GM21825 (cell line): ENCODE results near the gene CCDC102B.
"Not testable (repeated sequence)": the region's sequence is repeated elsewhere in the genome, so short reads cannot be mapped to it uniquely, and the experiment has no call there.

Source experiments
- ATAC-seq: cut with Tn5 transposase; IDR thresholded peaks from one replicate; pipeline ENCODE4 v1.9.1; 2021; ENCODE audit warnings: mild to moderate bottlenecking, moderate library complexity; ENCODE audit not compliant: unreplicated experiment

CCDC102B gene

DNA sequence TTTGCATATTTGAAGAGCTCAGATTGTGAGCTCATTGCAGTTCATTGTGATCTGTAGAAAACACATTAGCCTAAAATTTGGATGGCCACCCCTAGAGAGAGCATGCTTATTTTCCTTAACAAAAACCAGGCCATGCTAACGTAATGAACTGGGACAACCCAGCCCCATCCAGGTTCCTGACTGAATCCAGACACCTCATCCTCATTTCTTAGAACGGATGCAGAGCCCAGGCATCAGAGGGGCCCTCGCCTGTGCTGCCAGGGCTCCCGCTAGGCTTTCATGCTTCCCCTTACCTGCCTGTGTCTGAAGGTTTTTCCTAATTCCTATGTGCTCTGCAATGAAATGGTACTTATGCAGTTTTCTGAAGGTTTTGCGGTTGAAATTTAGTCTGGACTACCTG, 171.1 kb downstream of the CCDC102B start:
- ATAC-seq, result no peak

DNA sequence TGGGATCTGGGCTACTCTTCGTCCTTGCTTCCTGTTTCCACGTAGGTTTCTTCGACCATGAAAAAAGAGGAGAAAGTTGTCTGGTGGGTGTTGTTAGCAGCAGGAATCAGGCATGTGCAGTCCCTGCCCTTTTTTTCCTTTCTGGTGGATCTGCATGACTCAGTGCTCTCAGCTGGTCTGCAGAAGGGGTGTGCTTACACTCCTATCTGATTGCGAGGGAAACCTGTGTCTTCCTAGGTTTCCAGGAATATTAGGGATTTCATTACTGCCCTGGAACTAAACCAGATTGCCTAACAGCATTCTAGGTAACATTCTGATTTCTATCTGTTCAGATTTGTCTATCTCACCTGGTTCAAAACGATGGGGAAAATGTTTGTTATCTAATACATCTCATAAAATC, 174.3 kb downstream of the CCDC102B start:
- ATAC-seq, result no peak

DNA sequence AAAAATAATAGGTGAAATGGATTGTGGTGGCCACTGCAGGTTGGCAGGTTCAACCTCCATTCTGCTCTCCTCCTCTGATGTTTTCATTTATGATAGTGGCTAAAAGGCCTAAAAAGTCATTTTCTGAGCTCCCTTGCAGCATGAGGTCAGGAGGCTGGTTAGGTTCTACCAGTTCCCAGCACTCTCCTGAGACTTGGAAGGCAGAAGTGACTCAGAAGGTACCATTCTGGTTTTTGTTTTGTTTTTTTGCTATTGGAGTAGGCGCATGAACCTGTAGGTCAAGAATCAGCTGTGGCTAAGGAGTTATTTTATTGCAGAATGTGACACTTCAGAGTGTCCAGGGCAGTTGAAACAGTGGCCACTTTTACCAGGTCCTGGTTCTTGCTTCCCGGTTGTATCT, 181.9 kb downstream of the CCDC102B start:
- no peak for ATAC-seq

GRCh38 chr18:68983126-68983525, 185.2 kb downstream of the CCDC102B start:
- ATAC-seq, result no peak

DNA sequence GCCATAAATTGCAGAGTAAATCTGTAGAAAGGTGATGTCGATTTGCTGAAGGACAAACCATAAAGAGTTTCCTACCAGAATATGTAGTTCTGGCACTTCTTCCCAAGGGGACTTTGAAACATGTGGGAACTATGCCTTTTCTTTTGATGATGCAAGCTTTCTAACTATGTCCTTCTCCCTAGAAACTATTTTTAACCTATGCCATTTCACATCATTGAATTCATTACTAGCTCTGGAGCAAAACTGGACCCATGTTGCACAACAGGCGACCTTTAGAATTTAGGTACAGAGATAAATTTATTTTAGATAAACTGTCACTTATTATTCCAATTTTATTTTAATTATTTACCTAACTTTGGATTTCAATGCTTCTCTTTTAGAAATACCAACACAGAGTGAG, 186.5 kb downstream of the CCDC102B start:
- no peak for ATAC-seq

GRCh38 chr18:68985172-68985820, 187.4 kb downstream of the CCDC102B start:
- no peak for ATAC-seq

GRCh38 chr18:68991286-68991685, 193.4 kb downstream of the CCDC102B start:
- ATAC-seq, result no peak

DNA sequence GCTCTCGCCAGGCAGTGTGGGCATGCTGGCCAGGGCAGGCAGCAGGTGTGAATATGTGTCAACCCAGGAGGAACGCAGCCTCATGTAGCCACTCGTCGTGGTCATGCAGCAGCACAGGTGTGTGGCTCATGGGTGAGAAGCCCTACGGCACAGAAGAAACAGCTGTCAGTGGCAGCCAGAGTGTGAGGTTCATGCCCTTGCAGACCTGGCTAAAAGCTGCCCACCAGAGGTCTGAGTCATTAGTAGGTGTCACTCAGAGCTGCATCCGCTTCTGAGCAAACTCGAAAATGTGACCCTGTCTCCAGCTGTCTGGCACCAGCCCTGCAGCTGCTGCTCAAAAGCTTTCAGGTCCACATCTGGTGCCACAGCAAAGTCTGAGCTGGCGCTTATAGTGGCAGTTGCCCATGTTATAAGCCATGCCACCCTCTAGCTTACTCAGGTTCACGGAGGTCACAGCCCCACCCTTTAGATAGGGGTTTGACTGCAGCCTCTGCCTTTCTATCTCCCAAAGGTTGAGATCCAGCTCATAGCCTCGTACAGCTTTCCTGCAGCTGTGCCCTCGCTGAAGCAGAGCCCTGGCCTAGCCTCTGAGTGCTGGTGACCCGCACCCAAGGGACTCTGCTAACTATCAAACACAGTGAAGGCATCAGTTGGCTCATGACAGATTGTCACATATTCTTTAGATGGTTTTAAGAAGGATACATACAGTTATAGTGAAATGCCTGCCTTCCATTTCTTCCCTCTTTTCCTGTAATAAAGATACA, 195.0 kb downstream of the CCDC102B start:
- no peak for ATAC-seq

DNA sequence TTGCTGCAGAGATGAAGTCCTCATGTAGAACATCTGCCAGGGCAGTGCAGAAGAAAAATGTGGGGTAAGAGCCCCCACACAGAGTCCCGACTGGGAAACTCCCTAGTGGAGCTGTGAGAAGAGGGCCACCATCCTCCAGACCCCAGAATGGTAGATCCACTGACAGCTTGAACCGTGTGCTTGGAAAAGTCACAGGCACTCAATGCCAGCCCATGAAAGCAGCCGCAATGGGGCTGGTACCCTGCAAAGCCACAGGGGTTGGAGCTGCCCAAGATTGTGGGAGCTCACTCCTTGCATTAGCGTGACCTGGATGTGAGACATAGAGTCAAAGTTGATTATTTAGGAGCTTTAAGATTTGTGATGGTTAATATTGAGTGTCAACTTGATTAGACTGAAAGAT, 197.8 kb downstream of the CCDC102B start:
- no peak for ATAC-seq

- ATAC-seq, result no peak
Measured at GRCh38 chr18:68997845-68998244, 200.0 kb downstream of the CCDC102B start.

DNA sequence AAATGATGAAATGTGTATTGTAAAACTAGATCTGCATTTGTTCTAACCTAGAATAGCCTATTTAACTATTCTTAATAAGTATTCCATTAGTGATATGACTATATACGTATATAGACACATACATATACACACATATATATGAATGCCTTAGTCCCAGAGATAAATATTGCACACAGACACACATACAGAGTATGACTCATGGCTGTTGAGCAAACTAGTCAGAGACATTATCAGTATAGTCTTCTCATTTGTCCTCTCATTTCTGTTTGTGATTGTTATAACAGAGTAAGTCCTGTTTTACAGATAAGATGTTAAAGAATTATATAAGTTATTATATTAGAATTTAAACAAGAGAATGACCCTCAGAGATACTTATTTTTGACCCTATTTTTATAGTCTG, 202.5 kb downstream of the CCDC102B start:
- ATAC-seq, result no peak

GRCh38 chr18:69002233-69002632, 204.4 kb downstream of the CCDC102B start:
- no peak for ATAC-seq

DNA sequence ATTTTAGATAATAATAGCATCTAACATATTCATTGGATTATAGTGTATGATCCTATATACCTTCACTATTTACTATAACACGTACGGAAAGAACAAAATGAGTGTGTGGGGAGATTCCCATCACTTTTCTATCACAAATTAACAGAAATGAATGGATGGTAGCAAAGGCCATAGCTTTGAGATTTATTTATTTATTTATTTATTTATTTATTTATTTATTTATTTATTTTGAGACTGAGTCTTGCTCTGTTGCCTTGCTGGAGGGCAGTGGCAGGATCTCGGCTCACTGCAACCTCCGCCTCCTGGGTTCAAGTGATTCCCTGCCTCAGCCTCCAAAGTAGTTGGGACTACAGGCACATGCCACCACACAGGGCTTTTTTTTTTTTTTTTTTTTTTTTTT, 208.3 kb downstream of the CCDC102B start:
- ATAC-seq, result not testable (repeated sequence)

GRCh38 chr18:69008538-69008937, 210.7 kb downstream of the CCDC102B start:
- ATAC-seq, result no peak

GRCh38 chr18:69021211-69021805, 223.4 kb downstream of the CCDC102B start:
- ATAC-seq, result no peak

- ATAC-seq, result no peak
Measured at GRCh38 chr18:69022426-69022825, 224.5 kb downstream of the CCDC102B start.

GRCh38 chr18:69031571-69031970, 233.7 kb downstream of the CCDC102B start:
- no peak for ATAC-seq

GRCh38 chr18:69032009-69032408, 234.1 kb downstream of the CCDC102B start:
- ATAC-seq, result no peak

- ATAC-seq, result no peak
Measured at GRCh38 chr18:69035756-69036155, 237.9 kb downstream of the CCDC102B start.

DNA sequence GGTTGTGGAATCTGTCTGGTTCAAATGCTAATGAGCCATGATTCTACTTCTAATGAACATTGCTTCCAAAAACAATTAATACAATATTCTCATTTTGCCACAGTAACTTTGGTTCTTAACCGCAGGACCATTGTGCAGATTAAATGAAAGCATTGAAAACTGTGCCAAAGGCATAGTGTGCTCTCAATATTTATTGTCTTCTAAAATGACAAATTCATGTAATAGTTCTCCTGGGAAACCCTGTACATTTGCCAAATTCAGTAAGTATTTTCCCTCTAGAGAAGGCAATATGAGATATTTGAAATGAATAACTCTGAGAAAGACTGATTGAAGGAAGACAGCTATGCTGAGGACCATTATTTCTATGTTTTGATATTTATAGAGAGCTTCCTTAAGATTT, 246.3 kb downstream of the CCDC102B start:
- ATAC-seq, result no peak

DNA sequence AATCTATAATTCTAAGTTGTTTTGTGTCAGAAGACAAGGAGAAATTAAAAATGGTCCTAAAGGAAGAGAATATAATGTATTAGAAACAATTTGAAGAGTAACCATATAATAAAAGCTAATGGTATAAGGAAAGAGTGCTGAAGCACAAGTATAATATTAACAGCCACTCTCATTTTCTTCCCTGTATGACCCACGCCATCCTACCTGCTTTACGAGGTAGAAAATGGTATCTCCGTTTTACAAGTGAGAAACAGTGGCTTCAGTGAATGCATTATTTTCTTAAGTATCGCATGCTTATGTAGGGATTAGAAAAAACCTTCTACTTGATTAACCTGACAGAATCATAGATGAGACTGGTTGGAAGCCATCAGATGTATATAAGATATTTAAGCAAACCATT, 266.2 kb downstream of the CCDC102B start:
- no peak for ATAC-seq

GRCh38 chr18:69067048-69067447, 269.2 kb downstream of the CCDC102B start:
- ATAC-seq, result no peak
